Fibroblast of skin of back (primary cell): ENCODE measurements around the gene ZNF385C.

ENCODE experiments used
- DNase-seq: peaks from one replicate; pipeline ENCODE4 v3.0.0-alpha.2; 2013

The ZNF385C gene

GRCh38 chr17:41982026-41982760 is 116.1 kb downstream of the ZNF385C start:
- no peak for DNase-seq

GRCh38 chr17:41977991-41978390 is 120.3 kb downstream of the ZNF385C start:
- no peak for DNase-seq

DNA sequence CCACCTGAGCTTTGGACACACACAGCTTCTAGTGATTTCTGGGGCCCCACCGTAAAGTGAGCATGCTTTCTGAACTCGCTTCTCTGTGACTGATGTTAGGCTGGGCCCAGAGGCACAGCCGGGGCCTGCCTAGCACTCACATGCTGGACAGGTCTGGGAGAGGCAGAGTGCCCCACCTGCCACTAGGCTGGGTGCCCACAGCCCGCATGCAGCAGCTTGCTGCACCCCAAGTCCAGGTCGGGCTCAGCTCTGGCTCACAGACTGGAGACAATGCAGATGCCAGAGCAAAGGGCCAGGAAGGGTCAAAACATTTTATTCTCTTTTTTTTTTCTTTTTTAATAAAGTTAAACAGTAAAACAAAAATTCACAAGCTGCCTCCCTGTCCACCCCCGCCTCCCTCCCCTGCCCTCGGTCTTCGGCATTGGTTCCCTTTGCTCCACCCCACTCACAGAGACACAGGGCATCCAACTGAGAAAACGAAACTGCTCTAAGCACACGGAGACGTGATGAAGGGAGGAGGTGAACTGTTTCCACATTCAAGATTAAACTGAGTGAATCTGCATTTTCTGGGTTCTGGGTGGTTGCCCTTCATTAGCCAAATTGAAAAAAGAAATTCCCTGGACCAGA is 122.0 kb downstream of the ZNF385C start:
- no peak for DNase-seq
